GM21390 (cell line): ENCODE results near the gene MBNL2.

Source experiments
- ATAC-seq: cut with Tn5 transposase; IDR thresholded peaks from one replicate; pipeline ENCODE4 v1.9.1; 2021; ENCODE audit not compliant: unreplicated experiment

Gene MBNL2

DNA sequence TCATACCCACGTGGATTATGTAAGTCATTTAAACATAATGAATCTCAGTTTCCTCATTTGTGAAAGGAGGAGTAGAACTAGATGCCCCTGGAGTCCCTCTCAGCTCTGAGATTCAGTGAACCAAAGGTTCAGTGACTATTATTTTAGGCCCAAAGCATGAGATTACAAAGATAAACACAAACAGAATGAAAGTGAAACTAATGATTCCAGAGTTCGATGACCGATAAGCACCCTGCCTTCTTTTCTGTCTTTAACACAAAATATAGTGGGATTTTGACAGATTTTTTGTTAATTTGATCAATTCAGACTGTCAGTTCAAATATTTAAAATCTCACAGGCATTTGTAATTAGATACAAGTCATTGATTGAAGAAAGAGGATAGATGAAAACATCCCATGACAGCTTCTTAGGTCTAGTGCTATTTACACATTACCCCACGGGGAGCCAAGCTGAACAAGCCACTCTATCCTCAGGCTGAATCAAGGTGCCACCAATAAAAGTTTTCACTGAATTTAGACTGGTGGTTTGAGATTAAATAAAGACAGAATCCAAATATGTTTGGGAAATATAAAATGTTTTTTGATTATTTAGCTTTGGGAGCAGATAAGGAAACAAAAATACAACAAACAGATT lies 147.2 kb downstream of the MBNL2 start:
- ATAC-seq: peak; percentile 70

- no peak for ATAC-seq
Observed at GRCh38 chr13:97371486-97372109, 149.5 kb downstream of the MBNL2 start.

- no peak for ATAC-seq
Observed at GRCh38 chr13:97372936-97373335, 150.8 kb downstream of the MBNL2 start.

- no peak for ATAC-seq
Observed at GRCh38 chr13:97373787-97374186, 151.7 kb downstream of the MBNL2 start.

- no peak for ATAC-seq
Observed at GRCh38 chr13:97376981-97377380, 154.8 kb downstream of the MBNL2 start.

DNA sequence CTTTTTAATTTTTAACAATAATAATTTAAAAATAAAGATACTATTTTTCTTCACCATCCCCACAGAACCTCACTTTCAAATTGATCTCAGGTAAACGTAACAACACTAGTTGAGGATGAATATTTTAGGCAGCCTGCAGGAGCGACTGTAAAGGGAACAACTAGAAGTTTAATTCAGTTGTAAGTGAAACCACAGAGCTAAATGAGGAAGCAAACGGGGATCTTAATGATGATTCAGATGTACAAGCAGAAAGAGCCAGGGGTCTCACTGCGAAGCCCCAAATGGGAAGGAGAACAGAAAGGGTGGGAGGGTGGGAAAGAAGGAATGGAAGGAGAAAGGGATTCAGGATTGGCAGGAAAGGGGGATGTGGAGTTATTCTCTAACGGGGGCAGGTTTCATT lies 157.3 kb downstream of the MBNL2 start:
- no peak for ATAC-seq

GRCh38 chr13:97380696-97381095 lies 158.6 kb downstream of the MBNL2 start:
- no peak for ATAC-seq

- no peak for ATAC-seq
Observed at GRCh38 chr13:97381189-97381588, 159.1 kb downstream of the MBNL2 start.

DNA sequence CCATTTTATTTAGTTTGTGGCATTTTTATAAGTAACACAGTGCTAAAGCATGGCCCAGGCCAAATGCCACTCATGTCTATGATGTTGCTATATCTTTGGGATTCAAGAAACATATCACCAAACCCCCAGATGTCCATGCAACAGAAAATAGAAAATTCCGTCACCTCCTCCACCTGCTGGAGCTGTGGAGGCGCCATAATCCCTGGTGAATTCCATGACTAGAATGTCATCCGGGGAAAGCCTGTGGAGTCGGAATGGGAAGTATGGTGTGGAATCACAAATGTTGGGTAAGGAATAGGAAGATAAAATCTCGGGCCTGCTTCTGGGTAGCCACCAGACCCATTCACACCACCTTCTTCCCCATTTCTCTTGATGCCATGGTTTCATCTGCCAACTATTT lies 160.1 kb downstream of the MBNL2 start:
- ATAC-seq: no peak

DNA sequence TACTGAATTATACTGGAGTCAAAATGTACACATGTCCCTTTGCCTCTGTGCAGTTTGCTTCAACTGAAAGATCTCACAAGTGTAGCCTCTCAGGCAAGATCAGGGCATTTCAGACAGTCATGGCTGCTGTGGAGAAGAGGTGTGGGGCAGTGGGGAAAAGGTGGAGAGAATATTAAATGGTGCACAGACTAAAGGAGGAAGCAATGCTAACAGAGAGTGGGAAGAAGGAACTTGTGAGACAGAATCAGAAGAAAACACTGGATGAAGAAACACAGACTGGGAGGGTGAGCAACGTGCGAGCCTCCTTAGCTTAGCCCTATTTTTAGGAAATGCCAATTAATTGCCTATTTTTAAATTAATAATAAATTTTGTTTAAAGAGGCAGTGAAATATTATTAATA lies 162.2 kb downstream of the MBNL2 start:
- no peak for ATAC-seq

GRCh38 chr13:97385146-97385545 lies 163.0 kb downstream of the MBNL2 start:
- ATAC-seq: no peak

DNA sequence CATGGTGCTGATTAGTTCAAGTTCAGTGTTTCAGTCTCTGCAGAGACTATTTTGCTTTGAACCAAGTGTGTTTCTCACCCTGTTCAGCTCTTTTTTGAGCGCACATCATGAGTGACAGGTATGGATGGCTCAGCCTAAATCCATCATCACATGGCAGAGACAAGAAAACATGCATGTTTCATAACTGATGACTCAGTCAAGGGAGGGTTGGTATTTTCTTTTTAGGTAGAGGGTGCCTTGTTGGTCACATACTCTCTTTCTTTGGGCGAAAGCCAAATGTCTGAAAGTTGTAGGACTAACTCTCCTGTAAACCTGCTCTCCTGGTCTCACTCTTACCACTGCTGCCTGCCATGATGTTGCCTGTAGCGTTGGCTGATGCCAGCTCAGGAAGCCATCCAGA lies 163.7 kb downstream of the MBNL2 start:
- ATAC-seq: no peak

- no peak for ATAC-seq
Observed at GRCh38 chr13:97386801-97387484, 164.8 kb downstream of the MBNL2 start.

DNA sequence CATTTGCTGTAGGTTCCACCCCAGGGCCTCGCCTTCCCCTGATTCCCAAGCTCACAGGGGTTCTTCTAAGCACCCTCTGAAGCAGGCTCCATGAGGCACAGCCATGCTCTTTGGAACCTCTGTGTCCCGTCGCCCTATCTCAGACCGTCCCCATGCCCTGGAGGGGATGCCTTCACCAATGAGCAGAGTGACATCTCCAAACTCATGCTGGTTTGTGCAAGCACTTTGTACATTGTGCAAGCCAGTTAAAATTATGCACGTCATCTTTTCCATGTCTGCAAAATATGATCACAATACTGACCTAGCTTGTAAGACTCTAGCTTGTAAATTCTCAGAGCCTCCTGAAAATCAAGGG lies 165.3 kb downstream of the MBNL2 start:
- ATAC-seq: no peak

DNA sequence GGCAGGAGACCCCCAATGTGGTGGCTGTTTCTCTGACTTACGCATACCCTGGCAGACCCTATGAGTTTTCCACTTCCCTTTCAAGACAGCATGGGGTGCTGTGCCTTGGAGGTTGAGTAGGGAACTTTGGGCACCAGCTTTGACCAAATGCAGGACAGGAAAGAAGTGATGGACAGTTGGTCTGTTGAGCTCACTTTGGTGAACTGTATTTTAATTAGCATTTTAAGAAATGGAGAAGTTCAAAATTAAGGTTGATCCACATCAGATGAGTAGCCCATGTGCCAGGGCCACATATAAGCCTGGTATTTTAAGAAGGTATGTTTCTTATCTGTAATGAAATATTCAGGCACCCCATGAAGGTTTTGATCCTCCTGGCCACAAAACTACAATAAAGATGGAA lies 165.8 kb downstream of the MBNL2 start:
- ATAC-seq: no peak

DNA sequence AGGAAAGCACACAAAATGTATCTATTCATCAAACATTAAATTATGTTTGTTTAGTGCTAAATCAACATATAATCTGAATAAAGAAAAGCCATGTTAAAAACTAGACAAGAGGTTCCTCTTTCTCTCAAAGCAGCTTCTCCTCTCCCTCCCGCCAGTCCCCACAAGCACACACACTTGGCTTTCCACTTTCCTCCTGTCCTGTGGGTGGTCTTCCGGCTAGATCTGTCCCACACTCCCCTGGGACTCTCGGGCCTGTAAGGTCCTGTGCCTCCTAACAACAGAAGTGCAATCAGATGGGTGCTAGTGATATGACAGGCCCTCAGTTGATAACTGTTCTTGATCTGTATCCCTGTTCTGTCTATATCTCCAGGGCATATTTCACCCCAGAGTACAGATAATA lies 166.2 kb downstream of the MBNL2 start:
- ATAC-seq: no peak

- ATAC-seq: no peak
Observed at GRCh38 chr13:97390941-97391600, 168.9 kb downstream of the MBNL2 start.

- ATAC-seq: no peak
Observed at GRCh38 chr13:97392020-97392419, 169.9 kb downstream of the MBNL2 start.

- ATAC-seq: no peak
Observed at GRCh38 chr13:97394542-97394941, 172.4 kb downstream of the MBNL2 start.

GRCh38 chr13:97395447-97396136 lies 173.5 kb downstream of the MBNL2 start:
- ATAC-seq: no peak

DNA sequence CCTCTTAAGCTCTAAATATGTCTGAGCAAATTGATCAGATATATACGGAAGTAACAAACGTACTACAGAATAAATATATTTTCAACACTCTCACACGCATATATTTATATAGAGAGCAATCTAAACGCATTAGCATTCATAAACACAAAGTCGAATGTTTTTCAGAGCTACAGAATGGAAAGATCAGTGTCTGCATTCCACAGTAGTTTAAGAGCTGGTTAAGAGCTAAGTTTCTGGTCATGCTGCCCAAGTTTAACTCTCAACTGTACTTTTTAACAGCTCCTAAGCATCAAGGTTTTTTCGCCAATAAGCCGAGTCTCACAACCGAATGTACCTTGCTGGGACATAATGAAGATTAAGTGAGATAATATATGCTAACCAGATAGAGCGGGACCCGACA lies 175.1 kb downstream of the MBNL2 start:
- ATAC-seq: no peak
